Anterior cingulate cortex (tissue), 58 donors: Measurements from ENCODE around the gene FOXG1.

Experiments
- DNase-seq, 58 donors: peaks; one replicate each; lab custom pipeline; 2025; lab: John Stamatoyannopoulos, UW

FOXG1 gene

DNA sequence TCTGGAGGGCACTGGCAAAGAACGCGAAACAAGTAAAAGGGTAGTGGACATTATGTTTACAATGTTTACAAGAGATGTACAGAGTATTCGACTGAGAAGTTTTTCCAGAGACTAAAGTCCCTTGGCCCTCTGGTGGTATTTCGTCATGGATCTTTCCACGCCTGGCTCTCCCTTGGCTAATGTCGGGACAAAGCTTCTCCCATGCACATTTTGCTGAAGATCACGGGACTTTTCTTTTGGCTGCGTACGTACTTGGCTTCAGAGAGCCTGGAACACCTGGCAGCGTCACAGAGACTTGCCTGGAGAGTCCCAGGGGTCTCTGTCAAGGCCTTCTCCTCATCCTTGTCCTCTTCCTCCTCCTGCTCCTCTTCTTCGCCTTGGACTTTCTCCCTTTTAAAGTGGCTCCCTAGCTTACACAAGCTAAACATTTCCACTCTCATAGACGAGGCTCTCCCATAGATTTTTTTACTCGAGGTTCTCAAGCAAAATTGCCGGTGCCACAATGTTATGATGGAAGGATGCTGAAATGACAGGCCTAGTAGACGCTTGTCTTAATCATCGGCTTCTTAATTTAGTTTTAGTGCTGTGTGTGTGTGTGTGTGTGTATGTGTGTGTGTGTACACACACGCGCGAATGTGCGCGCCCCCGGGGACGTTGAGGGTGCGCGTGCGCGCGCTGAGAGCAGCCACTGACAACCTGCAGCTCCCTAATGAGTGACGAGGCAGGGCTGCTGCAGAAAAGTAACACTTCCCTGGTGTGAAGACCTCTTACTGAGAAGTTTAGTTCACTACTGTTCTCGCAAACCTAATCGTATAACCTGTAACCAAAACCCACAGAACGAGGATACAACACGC lies 4.9 kb upstream of the FOXG1 start:
- peak in 17 of 58 donors; percentile 24 to 64 (median 45) for DNase-seq

DNA sequence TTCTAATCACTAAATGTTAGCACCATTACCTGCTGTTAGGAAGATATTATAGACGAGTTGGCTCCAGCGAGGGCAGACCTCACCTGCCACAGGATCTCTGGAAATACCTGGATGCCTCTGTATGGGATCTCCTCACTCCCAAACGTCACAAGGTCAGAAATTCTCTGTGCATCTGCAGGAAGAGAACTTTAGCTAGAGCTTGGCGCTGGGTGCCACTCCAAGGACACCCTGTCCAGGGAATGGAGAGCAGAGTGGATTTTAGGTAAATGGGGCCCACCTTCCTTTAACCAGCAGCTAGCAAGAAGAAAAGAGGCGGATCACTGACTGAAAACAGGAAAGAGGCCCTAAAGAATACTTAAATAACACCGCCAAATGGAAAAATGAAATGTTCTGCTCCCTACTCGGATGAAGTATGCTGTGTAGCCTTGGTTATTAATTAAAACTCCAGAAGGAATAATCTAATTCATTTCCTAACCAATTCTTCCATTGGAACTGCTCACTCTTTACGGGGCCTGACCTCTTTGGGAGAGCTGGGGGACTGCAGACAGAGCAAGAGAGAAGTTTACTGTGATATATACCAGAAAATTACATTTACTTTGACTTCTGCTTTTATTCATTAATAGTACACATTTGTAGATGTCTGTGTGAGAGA lies 4.2 kb upstream of the FOXG1 start:
- DNase-seq = peak in 3 of 58 donors; percentile 46 to 57 (median 51)

DNA sequence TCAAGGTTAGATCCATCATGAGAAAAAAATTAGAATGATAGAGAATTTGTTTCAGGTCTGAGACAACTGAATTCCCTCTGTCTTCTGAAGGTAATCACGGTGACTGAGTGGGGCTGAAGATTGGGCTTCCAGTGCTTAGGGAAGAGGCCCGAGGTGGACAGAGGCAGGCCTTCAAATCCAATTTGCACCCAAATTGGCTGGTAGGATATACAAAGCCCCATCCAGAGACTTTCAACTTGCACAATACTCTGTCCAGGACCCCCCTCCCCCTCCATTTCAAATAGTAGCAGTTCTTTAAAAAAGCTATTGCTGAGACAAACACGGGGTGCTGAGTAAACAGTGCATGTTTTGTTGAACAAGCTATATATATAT lies 3.6 kb upstream of the FOXG1 start:
- DNase-seq = peak in 1 of 58 donors; percentile 18

- DNase-seq = no peak
These were observed 2.8 kb upstream of the FOXG1 start for GRCh38 chr14:28763751-28764256.

- DNase-seq = peak in 7 of 58 donors; percentile 16 to 51 (median 35)
These were observed 2.1 kb upstream of the FOXG1 start for GRCh38 chr14:28764257-28765160.

DNA sequence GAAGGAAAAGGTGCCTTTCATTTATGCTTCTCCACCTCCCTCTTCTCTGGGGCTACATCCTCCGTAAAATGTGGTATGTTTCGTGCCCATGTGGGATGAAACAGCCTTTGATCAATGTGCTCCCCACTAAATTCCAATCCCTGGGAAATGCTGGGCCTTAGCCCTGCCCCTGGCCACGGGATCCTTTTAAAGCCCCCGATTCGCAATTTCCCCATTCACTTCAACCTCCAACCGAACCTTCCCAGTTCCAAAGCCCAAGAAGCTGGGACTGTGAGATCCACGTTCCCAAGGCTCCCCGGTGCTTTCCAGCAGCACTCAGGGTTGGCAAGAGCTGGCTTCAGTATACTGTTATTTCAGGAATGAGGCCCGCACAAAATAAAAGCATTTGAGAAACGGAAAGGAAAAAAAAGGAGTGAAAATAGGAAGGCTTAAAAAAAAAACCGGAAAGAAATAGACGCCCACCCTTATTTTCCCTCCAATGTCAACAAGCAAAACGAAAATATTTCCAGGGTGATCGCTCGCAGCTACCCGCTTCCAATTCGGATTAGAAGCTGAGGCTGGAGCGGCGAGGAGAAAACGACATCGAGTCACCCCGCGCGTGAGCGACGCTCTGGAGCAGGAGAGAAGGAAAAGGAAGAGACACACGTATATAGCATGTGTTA lies 1.3 kb upstream of the FOXG1 start:
- peak in 14 of 58 donors; percentile 16 to 50 (median 36) for DNase-seq

DNA sequence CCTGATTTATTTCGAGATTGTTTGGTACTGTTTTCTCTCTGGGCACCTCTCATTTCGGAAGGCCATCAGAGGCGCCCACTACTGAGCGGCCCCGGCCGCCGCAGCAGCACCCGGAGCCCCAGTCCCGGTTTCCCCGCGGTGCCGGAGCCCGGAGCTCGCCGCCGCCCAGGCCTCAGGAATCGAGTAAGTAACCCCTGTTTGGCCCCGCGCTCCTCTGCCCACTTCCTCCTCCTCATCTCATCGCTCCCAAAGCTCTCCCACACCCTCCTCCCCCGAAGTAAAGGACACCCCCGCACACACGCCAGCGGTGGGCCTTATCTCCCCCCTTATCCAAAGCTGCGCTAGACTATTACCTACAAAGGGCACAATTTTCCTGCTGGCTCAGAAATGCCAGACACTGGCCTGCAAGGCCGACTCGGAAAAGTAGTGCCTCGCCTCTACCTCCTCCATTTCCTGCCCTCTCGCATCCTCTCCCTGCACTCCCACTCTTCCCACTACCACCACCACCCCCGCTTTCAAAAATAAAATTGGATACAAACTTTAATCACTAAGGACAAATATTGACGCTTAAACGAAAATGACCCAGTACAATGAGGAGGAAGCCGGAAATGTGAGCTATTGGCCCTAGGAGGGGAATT lies 637 bp upstream of the FOXG1 start:
- DNase-seq = peak in 13 of 58 donors; percentile 18 to 77 (median 42)

DNA sequence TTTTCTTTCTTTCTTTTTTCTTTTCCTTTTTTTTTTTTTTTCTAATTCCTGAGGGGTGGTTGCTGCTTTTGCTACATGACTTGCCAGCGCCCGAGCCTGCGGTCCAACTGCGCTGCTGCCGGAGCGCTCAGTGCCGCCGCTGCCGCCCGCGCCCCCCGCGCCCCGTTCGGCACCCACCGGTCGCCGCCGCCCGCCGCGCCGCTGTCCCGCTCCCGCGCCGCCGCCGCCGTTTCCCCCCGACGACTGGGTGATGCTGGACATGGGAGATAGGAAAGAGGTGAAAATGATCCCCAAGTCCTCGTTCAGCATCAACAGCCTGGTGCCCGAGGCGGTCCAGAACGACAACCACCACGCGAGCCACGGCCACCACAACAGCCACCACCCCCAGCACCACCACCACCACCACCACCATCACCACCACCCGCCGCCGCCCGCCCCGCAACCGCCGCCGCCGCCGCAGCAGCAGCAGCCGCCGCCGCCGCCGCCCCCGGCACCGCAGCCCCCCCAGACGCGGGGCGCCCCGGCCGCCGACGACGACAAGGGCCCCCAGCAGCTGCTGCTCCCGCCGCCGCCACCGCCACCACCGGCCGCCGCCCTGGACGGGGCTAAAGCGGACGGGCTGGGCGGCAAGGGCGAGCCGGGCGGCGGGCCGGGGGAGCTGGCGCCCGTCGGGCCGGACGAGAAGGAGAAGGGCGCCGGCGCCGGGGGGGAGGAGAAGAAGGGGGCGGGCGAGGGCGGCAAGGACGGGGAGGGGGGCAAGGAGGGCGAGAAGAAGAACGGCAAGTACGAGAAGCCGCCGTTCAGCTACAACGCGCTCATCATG lies 654 bp downstream of the FOXG1 start:
- DNase-seq = peak in 2 of 58 donors; percentile 46 to 61

GRCh38 chr14:28767853-28768741 lies 1.5 kb downstream of the FOXG1 start:
- DNase-seq = peak in 9 of 58 donors; percentile 32 to 61 (median 51)

GRCh38 chr14:28769276-28769880 lies 2.8 kb downstream of the FOXG1 start:
- no peak for DNase-seq

DNA sequence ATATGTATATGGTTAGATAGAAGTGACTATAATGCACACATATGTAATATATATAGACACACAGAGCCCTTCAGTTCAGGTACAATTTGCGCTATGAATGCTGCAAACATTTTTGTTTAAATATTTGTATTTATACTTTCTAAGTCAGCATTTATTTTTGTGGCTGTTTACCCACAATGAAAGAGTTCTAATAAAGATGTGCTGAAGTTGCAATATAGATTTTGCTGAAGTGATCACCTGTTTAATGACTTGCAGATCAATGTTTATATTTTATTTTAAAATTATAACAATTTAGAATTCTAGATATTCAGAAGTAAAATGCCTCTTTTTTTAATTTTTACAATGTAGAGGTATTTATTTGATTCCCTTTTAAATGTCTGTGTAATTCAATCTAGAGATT lies 3.5 kb downstream of the FOXG1 start:
- no peak for DNase-seq

GRCh38 chr14:28770630-28771029 lies 4.0 kb downstream of the FOXG1 start:
- DNase-seq = no peak

DNA sequence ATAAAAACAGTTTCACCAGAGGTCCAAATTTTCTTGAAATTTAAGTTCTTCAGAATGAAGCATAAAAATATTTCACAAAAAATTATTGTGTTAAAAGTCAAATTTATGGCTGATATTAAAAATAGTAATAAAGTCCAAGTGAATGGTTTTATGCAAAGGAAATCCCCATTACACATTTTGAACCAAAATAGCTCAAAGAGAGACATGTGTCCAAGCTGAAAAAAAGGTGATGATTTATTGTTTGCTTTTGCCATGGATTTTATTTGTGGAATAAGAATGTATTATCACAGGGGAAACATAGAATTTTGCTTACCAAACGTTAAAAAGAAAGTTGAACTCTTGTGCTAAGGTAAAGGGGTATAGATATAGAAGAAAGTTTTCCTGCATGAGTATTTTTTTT lies 4.6 kb downstream of the FOXG1 start:
- no peak for DNase-seq

DNA sequence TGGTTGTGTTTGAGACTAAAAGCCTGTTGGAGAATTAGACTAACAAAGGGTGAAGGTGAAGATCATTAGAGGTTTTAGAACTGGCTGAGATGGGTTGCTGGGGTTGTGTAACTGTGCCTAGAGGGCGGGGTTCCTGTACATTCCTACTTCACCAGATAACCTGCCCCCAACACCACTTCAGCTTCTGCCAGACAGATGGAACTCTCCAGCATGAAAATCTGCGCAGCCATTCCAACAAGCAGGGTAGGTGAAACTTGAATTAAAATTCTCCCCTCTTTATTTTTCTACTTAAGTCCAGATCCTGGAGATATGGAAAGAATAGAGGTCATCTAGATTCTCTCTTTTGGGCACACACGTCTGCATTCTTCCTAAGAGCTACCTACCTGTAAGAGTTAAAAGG lies 6.0 kb downstream of the FOXG1 start:
- peak in 3 of 58 donors; percentile 6 to 28 (median 8) for DNase-seq

- DNase-seq = peak in 2 of 58 donors; percentile 26 to 30
These were observed 6.6 kb downstream of the FOXG1 start for GRCh38 chr14:28773176-28773575.

GRCh38 chr14:28773861-28774691 lies 7.5 kb downstream of the FOXG1 start:
- DNase-seq = peak in 52 of 58 donors; percentile 36 to 89 (median 74)
